ENCODE measurements around the gene MOV10L1. TPM values are rescaled to one million over a fixed set of nuclear protein-coding genes. Genes with fewer than 3 reads are reported as not detected.

MOV10L1 gene
- total and polyA plus RNA-seq, 9 donors, result 0.94 to 6.3 (median 2.0) TPM

DNA sequence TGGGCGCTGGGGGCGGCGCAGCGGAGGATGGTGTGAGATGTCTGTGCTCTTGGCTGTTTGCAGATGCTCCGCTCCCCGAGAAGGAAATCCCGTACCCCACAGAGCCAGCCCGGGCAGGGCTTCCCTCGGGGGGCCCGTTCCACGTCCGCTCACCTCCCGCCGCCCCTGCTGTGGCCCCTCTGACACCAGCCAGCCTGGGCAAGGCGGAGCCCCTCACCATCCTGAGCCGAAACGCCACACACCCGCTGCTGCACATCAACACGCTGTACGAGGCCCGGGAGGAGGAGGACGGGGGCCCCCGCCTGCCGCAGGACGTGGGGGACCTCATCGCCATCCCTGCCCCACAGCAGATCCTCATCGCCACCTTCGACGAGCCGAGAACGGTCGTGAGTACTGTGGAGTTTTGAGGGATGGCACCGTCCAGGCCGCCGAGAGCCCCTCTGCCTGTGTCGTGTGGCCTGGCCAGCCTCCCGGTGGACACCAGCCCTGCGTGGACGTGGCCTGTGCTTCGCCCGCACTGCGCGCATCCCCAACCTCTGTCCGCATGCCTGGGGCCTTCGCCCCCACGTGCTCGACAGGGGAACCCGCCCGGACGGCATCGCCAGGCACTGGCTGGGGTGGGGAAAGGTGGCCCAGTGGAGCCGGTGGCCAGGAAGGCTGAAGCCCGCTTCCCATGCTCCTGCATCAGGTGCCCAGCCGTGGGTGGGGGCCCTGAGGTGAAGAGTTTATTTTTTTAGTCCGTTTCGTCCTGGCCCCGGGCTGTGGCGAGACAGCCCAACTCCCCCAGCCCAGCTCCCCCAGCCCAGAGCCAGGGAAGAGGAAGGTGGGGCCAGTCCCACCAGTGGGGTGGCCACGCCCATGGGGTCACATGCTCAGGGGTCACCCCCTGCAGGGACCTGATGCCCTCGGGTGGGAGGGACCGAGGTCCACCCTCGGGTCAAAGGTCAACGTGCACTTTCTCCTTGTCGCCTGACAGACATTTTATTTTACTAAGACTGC lies 89.4 kb downstream of the MOV10L1 start:
- no peak for TF ChIP-seq EP300 (IDR thresholded peaks at IDR 0.05)
- no peak for TF ChIP-seq POLR2A (IDR thresholded peaks at IDR 0.05)
- TF ChIP-seq, protein P1, sequence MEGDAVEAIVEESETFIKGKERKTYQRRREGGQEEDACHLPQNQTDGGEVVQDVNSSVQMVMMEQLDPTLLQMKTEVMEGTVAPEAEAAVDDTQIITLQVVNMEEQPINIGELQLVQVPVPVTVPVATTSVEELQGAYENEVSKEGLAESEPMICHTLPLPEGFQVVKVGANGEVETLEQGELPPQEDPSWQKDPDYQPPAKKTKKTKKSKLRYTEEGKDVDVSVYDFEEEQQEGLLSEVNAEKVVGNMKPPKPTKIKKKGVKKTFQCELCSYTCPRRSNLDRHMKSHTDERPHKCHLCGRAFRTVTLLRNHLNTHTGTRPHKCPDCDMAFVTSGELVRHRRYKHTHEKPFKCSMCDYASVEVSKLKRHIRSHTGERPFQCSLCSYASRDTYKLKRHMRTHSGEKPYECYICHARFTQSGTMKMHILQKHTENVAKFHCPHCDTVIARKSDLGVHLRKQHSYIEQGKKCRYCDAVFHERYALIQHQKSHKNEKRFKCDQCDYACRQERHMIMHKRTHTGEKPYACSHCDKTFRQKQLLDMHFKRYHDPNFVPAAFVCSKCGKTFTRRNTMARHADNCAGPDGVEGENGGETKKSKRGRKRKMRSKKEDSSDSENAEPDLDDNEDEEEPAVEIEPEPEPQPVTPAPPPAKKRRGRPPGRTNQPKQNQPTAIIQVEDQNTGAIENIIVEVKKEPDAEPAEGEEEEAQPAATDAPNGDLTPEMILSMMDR (IDR thresholded peaks at IDR 0.05), result no peak
- Histone ChIP-seq H3K4me1 (ENCODE audit: insufficient read depth) (peaks cover 3% of the 10 kb centered on the region), H3K27me3 (no peaks in the 10 kb centered on the region), H3K9me3 (no peaks in the 10 kb centered on the region), H3K27ac (no peak overlapping the region), H3K4me3 (no peak overlapping the region), H3K36me3 (no peaks in the 10 kb centered on the region)
- 75 to 82% (median 79%) methylated on average over 51 to 64 of the region's 64 CpGs for WGBS, 3 donors
- DNase-seq, result peak in 4 of 5 donors; percentile 25 to 47 (median 40)
- intact Hi-C loops (cut with DNase I), result no loop called here

DNA sequence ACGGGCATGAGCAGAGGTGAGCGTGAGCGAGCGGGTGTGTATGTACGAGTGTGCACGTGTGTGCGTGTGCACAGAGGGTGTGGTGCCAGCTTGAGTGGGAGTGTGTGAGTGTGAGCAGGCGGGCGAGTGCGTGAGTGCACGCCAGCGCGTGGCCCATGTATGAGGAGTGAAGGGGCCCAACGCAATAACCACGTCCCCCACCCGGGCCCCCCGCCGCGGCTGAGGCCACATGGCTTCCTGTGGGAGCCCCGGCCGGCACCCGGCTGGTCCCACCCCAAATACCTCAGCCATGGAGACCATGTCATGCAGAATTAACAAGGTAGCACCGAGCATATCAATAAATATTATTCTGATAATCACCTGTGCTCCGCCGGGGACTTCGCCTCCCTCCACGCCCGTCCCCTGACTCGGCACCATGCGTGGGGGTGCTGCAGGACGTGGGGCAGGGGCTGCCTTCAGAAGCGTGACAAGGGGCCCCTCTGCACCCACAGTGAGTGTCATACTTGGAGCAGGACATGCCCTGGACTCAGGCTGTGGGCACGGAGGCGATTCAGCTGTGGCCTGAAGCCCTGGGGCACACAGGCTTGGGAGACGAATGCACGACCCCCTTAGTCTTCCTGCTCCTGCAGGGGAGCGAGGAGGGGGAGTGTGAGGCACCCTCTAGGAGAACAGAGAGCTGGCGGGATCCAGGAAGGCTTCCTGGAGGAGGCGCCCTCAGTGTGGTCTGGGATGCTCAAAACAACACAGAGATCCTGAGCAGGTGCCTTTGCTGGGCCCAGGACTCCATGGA lies 90.3 kb downstream of the MOV10L1 start:
- H3K27me3 ChIP-seq, result no peaks in the 10 kb centered on the region

DNA sequence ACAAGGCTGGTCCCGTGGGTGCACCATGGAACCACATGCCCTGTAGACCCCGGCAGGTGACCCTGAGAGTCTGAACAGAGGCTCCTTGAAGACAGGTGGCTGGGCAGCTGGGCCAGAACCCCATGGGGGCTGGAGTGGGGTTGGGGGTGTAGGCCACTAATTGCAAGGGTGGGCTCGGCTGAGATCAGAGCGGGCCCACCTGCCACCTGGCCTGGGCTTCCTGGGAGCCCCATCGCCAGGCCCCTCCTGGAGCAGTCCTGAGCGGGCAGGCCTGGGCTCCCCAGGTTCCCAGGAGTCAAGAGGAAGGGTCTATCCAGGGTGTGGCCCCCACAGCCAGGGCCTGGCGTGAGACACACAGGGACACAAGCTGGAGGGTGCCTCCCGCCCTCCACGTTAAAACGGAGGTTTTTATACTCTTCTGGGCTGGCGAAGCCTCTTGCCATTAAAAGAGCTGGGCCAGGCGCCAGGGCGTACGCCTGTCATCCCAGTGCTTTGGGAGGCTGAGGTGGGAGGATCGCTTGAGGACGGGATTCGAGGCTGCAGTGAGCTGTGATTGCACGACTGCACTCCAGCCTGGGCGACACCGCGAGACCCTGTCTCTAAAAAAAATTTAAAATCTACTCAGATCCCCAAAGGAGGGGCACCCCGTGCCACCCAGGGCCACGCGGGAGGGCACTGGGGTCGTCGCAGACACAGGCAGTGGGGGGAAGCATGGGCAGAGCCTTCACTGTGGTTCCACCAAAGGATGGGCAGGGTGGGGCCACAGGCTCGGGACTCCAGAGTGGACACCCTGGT lies 91.1 kb downstream of the MOV10L1 start:
- no peaks in the 10 kb centered on the region for H3K36me3 ChIP-seq
- intact Hi-C loops (cut with DNase I), result no loop called here
- peak in 3 of 5 donors; percentile 26 to 36 (median 30) for DNase-seq
- no peak overlapping the region for H3K4me3 ChIP-seq
- peaks cover 9% of the 10 kb centered on the region for H3K4me1 ChIP-seq (ENCODE audit: insufficient read depth)
- no peak overlapping the region for H3K27ac ChIP-seq
- H3K9me3 ChIP-seq, result no peaks in the 10 kb centered on the region
- TF ChIP-seq POLR2A (IDR thresholded peaks at IDR 0.05) (no peak), EP300 (IDR thresholded peaks at IDR 0.05) (no peak)
- TF ChIP-seq, protein P1 (IDR thresholded peaks at IDR 0.05), result no peak
- H3K27me3 ChIP-seq, result no peaks in the 10 kb centered on the region
- WGBS, 3 donors, result 91% methylated on average over 27 of the region's 27 CpGs

More for the DNA sequence above, 90.3 kb downstream of the MOV10L1 start:
- H3K9me3 ChIP-seq, result no peaks in the 10 kb centered on the region
- H3K27ac ChIP-seq, result no peak overlapping the region
- WGBS, 3 donors, result 81 to 88% (median 85%) methylated on average over 39 of the region's 39 CpGs
- intact Hi-C loops (cut with DNase I), result no loop called here
- DNase-seq, result peak in 3 of 5 donors; percentile 23 to 36 (median 36)
- H3K4me1 ChIP-seq (ENCODE audit: insufficient read depth), result peaks cover 6% of the 10 kb centered on the region
- no peak for TF ChIP-seq EP300 (IDR thresholded peaks at IDR 0.05)
- TF ChIP-seq, protein P1 (IDR thresholded peaks at IDR 0.05), result no peak
- TF ChIP-seq POLR2A (IDR thresholded peaks at IDR 0.05), result no peak
- no peak overlapping the region for H3K4me3 ChIP-seq
- H3K36me3 ChIP-seq, result no peaks in the 10 kb centered on the region
